GM12878 (cell line): ENCODE measurements around the gene COL25A1. TPM values are rescaled to one million over a fixed set of nuclear protein-coding genes. Genes with fewer than 3 reads are reported as not detected.

Experiments used
- ATAC-seq: fragments of 200-7000 bp; cut with Tn5 transposase; 3 replicates; pipeline ENCODE4 v1.9.1; 2020; ENCODE audit warnings: mild to moderate bottlenecking, moderate library complexity
- BruUV-seq: library from RNA; stranded (reverse); fragments of 400-500 nt; replicated peaks from 2 replicates; lab custom pipeline; 2021; lab: Mats Ljungman, UMichigan
- CTCF ChIA-PET: fragments of 300-600 bp; sonication (Branson Sonifier 250); formaldehyde crosslinking; extraction: SDS; loops from one replicate; lab custom pipeline; 2021; ENCODE audit warnings: inconsistent platforms; lab: Yijun Ruan, JAX
- POLR2A ChIA-PET: fragments of 350-600 bp; formaldehyde crosslinking; extraction: SDS; loops from one replicate; lab custom pipeline; 2021; ENCODE audit warnings: inconsistent platforms; lab: Charles Lee
- RAD21 ChIA-PET: fragments of 300-600 bp; sonication (Branson Sonifier 250); formaldehyde crosslinking; loops from one replicate; lab custom pipeline; 2023; ENCODE audit warnings: antibody characterized with exemption; ENCODE audit not compliant: unreplicated experiment; lab: Charles Lee
- SMC1A ChIA-PET: fragments of 300-600 bp; sonication (Branson Sonifier 250); formaldehyde crosslinking; loops from one replicate; lab custom pipeline; 2023; ENCODE audit not compliant: unreplicated experiment, uncharacterized antibody; lab: Charles Lee
- DNase-seq: peaks from one replicate; pipeline ENCODE4 v3.0.0-alpha.2; 2011; ENCODE audit warnings: low read depth, low spot score
- FAIRE-seq: peaks from 3 replicates; lab custom pipeline; 2011; peaks lifted over from hg19 to GRCh38; lab: Jason Lieb, UNC
- H2AFZ ChIP-seq: 2 replicates; pipeline ENCODE4 v1.6.0; 2011; ENCODE audit warnings: low read depth, low read length, control low read depth; ENCODE audit not compliant: control insufficient read depth
- H3K27ac ChIP-seq: 2 replicates; pipeline ENCODE4 v1.5.1; 2011; ENCODE audit warnings: control low read depth; ENCODE audit not compliant: control insufficient read depth, insufficient read depth
- H3K27me3 ChIP-seq, 2 experiments: replicated peaks in 1 of 2; 2 replicates each; pipeline versions ENCODE4 v1.6.0 to v1.6.1; 2011; ENCODE audit warnings: low read length in 1 of 2; ENCODE audit not compliant: control insufficient read depth in 2 of 2, insufficient read depth in 2 of 2
- H3K36me3 ChIP-seq, 2 experiments: 2 replicates each; pipeline ENCODE4 v1.5.1; 2011; ENCODE audit warnings: low read length in 1 of 2; ENCODE audit not compliant: control insufficient read depth in 2 of 2, insufficient read depth in 2 of 2
- H3K4me1 ChIP-seq: 2 replicates; pipeline ENCODE4 v1.6.1; 2011; ENCODE audit warnings: mild to moderate bottlenecking, low read length, moderate library complexity, mixed read lengths; ENCODE audit not compliant: control insufficient read depth, insufficient read depth
- H3K4me2 ChIP-seq: 2 replicates; pipeline ENCODE4 v1.6.0; 2011; ENCODE audit warnings: control low read depth; ENCODE audit not compliant: control insufficient read depth, insufficient read depth
- H3K4me3 ChIP-seq: fragments of 200-600 bp; sonication (generic); 2 replicates; pipeline ENCODE4 v1.5.1; 2016
- H3K79me2 ChIP-seq: 2 replicates; pipeline ENCODE4 v1.6.0; 2011; ENCODE audit warnings: low read length; ENCODE audit not compliant: control insufficient read depth, insufficient read depth
- H3K9ac ChIP-seq: 2 replicates; pipeline ENCODE4 v1.8.0; 2011; ENCODE audit warnings: low read length, control low read depth, mixed read lengths; ENCODE audit not compliant: control insufficient read depth, insufficient read depth
- H3K9me3 ChIP-seq: replicated peaks from 3 replicates; pipeline ENCODE4 v1.5.1; 2011; ENCODE audit warnings: mild to moderate bottlenecking, low read length; ENCODE audit not compliant: control insufficient read depth, insufficient read depth
- H4K20me1 ChIP-seq: 2 replicates; pipeline ENCODE4 v1.6.0; 2011; ENCODE audit not compliant: control insufficient read depth, insufficient read depth
- ASH2L ChIP-seq: fragments of 300-600, 200-600 bp; sonication (generic); IDR thresholded peaks from 2 replicates; pipeline ENCODE4 v1.6.1; 2017; ENCODE audit warnings: low read depth, mild to moderate bottlenecking, borderline replicate concordance
- BCL3 ChIP-seq: IDR thresholded peaks from 2 replicates; pipeline ENCODE4 v1.6.1; 2011; ENCODE audit warnings: borderline replicate concordance, low read depth, mild to moderate bottlenecking, moderate library complexity, low read length; ENCODE audit not compliant: insufficient read depth, poor library complexity, severe bottlenecking
- CUX1 ChIP-seq: IDR thresholded peaks from 2 replicates; pipeline ENCODE4 v1.6.1; 2012; ENCODE audit warnings: improper control_type of control experiment, low read depth, low read length; ENCODE audit not compliant: insufficient replicate concordance
- PAX8 ChIP-seq: fragments of 450-650 bp; IDR thresholded peaks from 2 replicates; pipeline ENCODE4 v1.6.1; 2017; ENCODE audit warnings: mild to moderate bottlenecking, moderate library complexity
- POLR2AphosphoS2 ChIP-seq: IDR thresholded peaks from 2 replicates; pipeline ENCODE4 v1.6.1; 2011; ENCODE audit warnings: low read depth, mild to moderate bottlenecking, low read length, improper control_type of control experiment, moderate library complexity
- SIN3A ChIP-seq: IDR thresholded peaks from 2 replicates; pipeline ENCODE4 v1.6.1; 2012; ENCODE audit warnings: low read depth, low read length, improper control_type of control experiment
- SP1 ChIP-seq: IDR thresholded peaks from one replicate; pipeline ENCODE4 v1.6.1; 2011; ENCODE audit warnings: low read depth, low read length
- SREBF2 ChIP-seq: IDR thresholded peaks from 2 replicates; pipeline ENCODE4 v1.6.1; 2012; ENCODE audit warnings: mild to moderate bottlenecking, low read length
- TARDBP ChIP-seq: IDR thresholded peaks from 2 replicates; pipeline ENCODE4 v1.6.1; 2016; ENCODE audit warnings: borderline replicate concordance
- in situ Hi-C: fragments of 300-500 bp; cut with MboI; formaldehyde crosslinking; loops from 9 replicates; pipeline ENCODE4 v1.14.3; 2018; ENCODE audit warnings: mixed read lengths
- intact Hi-C: fragments of 100-400 bp; cut with micrococcal nuclease; formaldehyde crosslinking; loops from one replicate; pipeline ENCODE4 v1.14.2; 2022; ENCODE audit not compliant: unreplicated experiment
- polyA plus RNA-seq, 11 experiments: library from polyadenylated mRNA; depleted of rRNA in 4 of 11; unstranded in 6 of 11; stranded (reverse) in 5 of 11; fragments of >200 nt; fragmentation: Nextera tagmentation in 4 of 11; fragmentation: Illumina TruSeq in 1 of 11; extraction: Ambion mirVana in 4 of 11; extraction: Trizol in 1 of 11; gene quantifications; 1 replicate in 1 of 11; 2 replicates in 10 of 11; pipeline versions ENCODE4 v1.2.1 to v1.2.3, GENCODE V29; 2011 to 2016; ENCODE audit warnings: inconsistent platforms in 2 of 11, missing spikeins in 2 of 11, low read depth in 1 of 11
- total RNA-seq, 4 experiments: library from RNA; depleted of rRNA in 3 of 4; stranded (reverse); fragments of >200 nt in 3 of 4; fragmentation: Illumina TruSeq in 1 of 4; extraction: Trizol in 1 of 4; gene quantifications; 2 replicates each; pipeline versions ENCODE4 v1.2.1 to v1.2.3, GENCODE V29; 2013 to 2021
- TF ChIP-seq, protein P1 (sequence below): fragments of 450-650 bp; formaldehyde crosslinking; IDR thresholded peaks from 2 replicates; pipeline ENCODE4 v1.4.0; 2022; ENCODE audit warnings: mild to moderate bottlenecking, moderate library complexity
- TF ChIP-seq, protein P2 (sequence below): fragments of 450-650 bp; IDR thresholded peaks from 2 replicates; pipeline ENCODE4 v1.6.1; 2016; ENCODE audit warnings: mild to moderate bottlenecking

Gene COL25A1
- total and polyA plus RNA-seq, 10 of the 15 experiments (the other 5 are each of a cell fraction or from before 2014, with no cell fraction given) = 0.01 to 0.26 (median 0.12) TPM; not detected in 6

DNA sequence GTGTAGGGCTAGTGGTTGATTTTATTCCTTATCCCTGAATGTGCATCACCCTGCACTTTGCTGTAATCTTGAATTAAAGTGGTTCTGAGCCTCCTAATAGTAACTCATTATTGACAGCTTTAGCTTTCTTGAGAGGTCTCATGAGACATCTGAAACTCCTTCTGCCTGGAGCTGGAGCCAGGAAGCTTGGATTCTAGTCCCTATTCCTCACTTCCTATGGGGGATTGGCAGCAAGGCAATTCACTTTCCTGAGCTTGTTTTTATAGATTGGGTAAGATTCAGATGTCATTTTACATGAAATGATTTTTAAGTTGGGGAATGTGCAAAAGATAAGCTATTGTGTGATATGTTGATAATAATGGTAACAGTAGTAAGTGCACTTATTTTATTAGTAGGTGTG is 522.5 kb downstream of the COL25A1 start:
- FAIRE-seq = no peak
- SMC1A ChIA-PET = no interaction called here
- RAD21 ChIA-PET = no interaction called here
- no peaks in the 10 kb centered on the region for H3K4me1 ChIP-seq
- no peaks in the 10 kb centered on the region for H3K36me3 ChIP-seq
- no peak overlapping the region for H3K4me3 ChIP-seq
- H4K20me1 ChIP-seq = no peaks in the 10 kb centered on the region
- intact Hi-C loops = no loop called here
- H2AFZ ChIP-seq = no peak overlapping the region
- no peak for DNase-seq
- no TSS peak for BruUV-seq
- TF ChIP-seq POLR2AphosphoS2 (no peak), CUX1 (no peak), SP1 (no peak), PAX8 (no peak), TARDBP (no peak), ASH2L (no peak), SREBF2 (no peak), SIN3A (no peak), BCL3 (no peak)
- TF ChIP-seq, protein P1, sequence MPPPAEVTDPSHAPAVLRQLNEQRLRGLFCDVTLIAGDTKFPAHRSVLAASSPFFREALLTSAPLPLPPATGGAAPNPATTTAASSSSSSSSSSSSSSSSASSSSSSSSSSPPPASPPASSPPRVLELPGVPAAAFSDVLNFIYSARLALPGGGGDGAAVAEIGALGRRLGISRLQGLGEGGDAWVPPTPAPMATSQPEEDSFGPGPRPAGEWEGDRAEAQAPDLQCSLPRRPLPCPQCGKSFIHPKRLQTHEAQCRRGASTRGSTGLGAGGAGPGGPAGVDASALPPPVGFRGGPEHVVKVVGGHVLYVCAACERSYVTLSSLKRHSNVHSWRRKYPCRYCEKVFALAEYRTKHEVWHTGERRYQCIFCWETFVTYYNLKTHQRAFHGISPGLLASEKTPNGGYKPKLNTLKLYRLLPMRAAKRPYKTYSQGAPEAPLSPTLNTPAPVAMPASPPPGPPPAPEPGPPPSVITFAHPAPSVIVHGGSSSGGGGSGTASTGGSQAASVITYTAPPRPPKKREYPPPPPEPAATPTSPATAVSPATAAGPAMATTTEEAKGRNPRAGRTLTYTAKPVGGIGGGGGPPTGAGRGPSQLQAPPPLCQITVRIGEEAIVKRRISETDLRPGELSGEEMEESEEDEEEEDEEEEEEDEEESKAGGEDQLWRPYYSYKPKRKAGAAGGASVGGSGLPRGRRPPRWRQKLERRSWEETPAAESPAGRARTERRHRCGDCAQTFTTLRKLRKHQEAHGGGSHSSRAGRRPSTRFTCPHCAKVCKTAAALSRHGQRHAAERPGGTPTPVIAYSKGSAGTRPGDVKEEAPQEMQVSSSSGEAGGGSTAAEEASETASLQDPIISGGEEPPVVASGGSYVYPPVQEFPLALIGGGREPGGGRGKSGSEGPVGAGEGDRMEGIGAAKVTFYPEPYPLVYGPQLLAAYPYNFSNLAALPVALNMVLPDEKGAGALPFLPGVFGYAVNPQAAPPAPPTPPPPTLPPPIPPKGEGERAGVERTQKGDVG = no peak
- TF ChIP-seq, protein P2, sequence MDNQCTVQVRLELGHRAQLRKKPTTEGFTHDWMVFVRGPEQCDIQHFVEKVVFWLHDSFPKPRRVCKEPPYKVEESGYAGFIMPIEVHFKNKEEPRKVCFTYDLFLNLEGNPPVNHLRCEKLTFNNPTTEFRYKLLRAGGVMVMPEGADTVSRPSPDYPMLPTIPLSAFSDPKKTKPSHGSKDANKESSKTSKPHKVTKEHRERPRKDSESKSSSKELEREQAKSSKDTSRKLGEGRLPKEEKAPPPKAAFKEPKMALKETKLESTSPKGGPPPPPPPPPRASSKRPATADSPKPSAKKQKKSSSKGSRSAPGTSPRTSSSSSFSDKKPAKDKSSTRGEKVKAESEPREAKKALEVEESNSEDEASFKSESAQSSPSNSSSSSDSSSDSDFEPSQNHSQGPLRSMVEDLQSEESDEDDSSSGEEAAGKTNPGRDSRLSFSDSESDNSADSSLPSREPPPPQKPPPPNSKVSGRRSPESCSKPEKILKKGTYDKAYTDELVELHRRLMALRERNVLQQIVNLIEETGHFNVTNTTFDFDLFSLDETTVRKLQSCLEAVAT = no peak
- no peak overlapping the region for H3K9ac ChIP-seq
- no peaks in the 10 kb centered on the region for H3K9me3 ChIP-seq
- no peaks in the 10 kb centered on the region for H3K79me2 ChIP-seq
- H3K4me2 ChIP-seq = no peak overlapping the region
- H3K27ac ChIP-seq = no peak overlapping the region
- POLR2A ChIA-PET = no interaction called here
- H3K27me3 ChIP-seq = no peaks in the 10 kb centered on the region
- CTCF ChIA-PET = no interaction called here
- ATAC-seq = no peak
- in situ Hi-C loops = no loop called here
